OCI-M1 (cell line): Measurements from ENCODE around the gene CCT2.
"Not testable (repeated sequence)": the region's sequence is repeated elsewhere in the genome, so short reads cannot be mapped to it uniquely, and the experiment has no call there.

Source experiments
- DNase-seq: peaks from one replicate; lab custom pipeline; 2025; lab: John Stamatoyannopoulos, UW

CCT2 gene

GRCh38 chr12:69588527-69588926 lies 3.3 kb downstream of the CCT2 start:
- DNase-seq = no peak

GRCh38 chr12:69589082-69589481 lies 3.8 kb downstream of the CCT2 start:
- DNase-seq = no peak

- DNase-seq = no peak
Observed at GRCh38 chr12:69595689-69596088, 10.4 kb downstream of the CCT2 start.

- no peak for DNase-seq
Observed at GRCh38 chr12:69598174-69598753, 13.0 kb downstream of the CCT2 start.

GRCh38 chr12:69600804-69601203 lies 15.5 kb downstream of the CCT2 start:
- DNase-seq = no peak

- no peak for DNase-seq
Observed at GRCh38 chr12:69601962-69602685, 16.9 kb downstream of the CCT2 start.

- DNase-seq = no peak
Observed at GRCh38 chr12:69602954-69603353, 17.7 kb downstream of the CCT2 start.

GRCh38 chr12:69603556-69603955 lies 18.3 kb downstream of the CCT2 start:
- not testable (repeated sequence) for DNase-seq

GRCh38 chr12:69604275-69604674 lies 19.0 kb downstream of the CCT2 start:
- not testable (repeated sequence) for DNase-seq

GRCh38 chr12:69608114-69608513 lies 22.9 kb downstream of the CCT2 start:
- peak; percentile 45 for DNase-seq

GRCh38 chr12:69610126-69610525 lies 24.9 kb downstream of the CCT2 start:
- no peak for DNase-seq

GRCh38 chr12:69610729-69611128 lies 25.5 kb downstream of the CCT2 start, which contains the start of gene LRRC10:
Gene LRRC10 (minus strand): TSS chr12:69610907. CDS start chr12:69610838, 69 bp downstream.
- DNase-seq = no peak

GRCh38 chr12:69613351-69613750 lies 28.1 kb downstream of the CCT2 start:
- DNase-seq = no peak

- no peak for DNase-seq
Observed at GRCh38 chr12:69616025-69616424, 30.8 kb downstream of the CCT2 start.

- DNase-seq = no peak
Observed at GRCh38 chr12:69619050-69619449, 33.8 kb downstream of the CCT2 start.

GRCh38 chr12:69620077-69620476 lies 34.8 kb downstream of the CCT2 start:
- DNase-seq = no peak

GRCh38 chr12:69620921-69621320 lies 35.7 kb downstream of the CCT2 start:
- no peak for DNase-seq

GRCh38 chr12:69621551-69621950 lies 36.3 kb downstream of the CCT2 start:
- DNase-seq = no peak

- DNase-seq = peak; percentile 98
Observed at GRCh38 chr12:69623970-69624369, 38.7 kb downstream of the CCT2 start.

- no peak for DNase-seq
Observed at GRCh38 chr12:69627501-69627900, 42.2 kb downstream of the CCT2 start.

GRCh38 chr12:69630191-69630590 lies 44.9 kb downstream of the CCT2 start:
- peak; percentile 17 for DNase-seq

- DNase-seq = peak; percentile 27
Observed at GRCh38 chr12:69633061-69633460, 47.8 kb downstream of the CCT2 start.

- DNase-seq = peak; percentile 86
Observed at GRCh38 chr12:69639400-69640016, 54.2 kb downstream of the CCT2 start.
